Keratinocyte (primary cell): ENCODE data around the gene NEURL3. TPM values are rescaled to one million over a fixed set of nuclear protein-coding genes. Genes with fewer than 3 reads are reported as not detected.

Experiments used
- DNase-seq: peaks from one replicate; pipeline ENCODE4 v3.0.0-alpha.2; 2011; ENCODE audit warnings: low read depth, missing footprints, low spot score
- FAIRE-seq: peaks from 2 replicates; lab custom pipeline; 2011; peaks lifted over from hg19 to GRCh38; lab: Jason Lieb, UNC
- H2AFZ ChIP-seq: 2 replicates; pipeline ENCODE4 v1.6.0; 2012; ENCODE audit warnings: low read length, control low read depth, inconsistent platforms; ENCODE audit not compliant: control insufficient read depth
- H3K27ac ChIP-seq: 2 replicates; pipeline ENCODE4 v1.5.1; 2011; ENCODE audit warnings: low read length; ENCODE audit not compliant: control insufficient read depth, insufficient read depth
- H3K27me3 ChIP-seq: 3 replicates; pipeline ENCODE4 v1.6.0; 2011; ENCODE audit warnings: low read length; ENCODE audit not compliant: control insufficient read depth, insufficient read depth; ENCODE audit errors: extremely low read depth
- H3K36me3 ChIP-seq, 2 experiments: 2 replicates in 1 of 2; 3 replicates in 1 of 2; pipeline ENCODE4 v1.5.1; 2011; ENCODE audit warnings: low read length in 2 of 2, mild to moderate bottlenecking in 1 of 2; ENCODE audit not compliant: control insufficient read depth in 2 of 2, insufficient read depth in 2 of 2; ENCODE audit errors: extremely low read depth in 1 of 2
- H3K4me1 ChIP-seq: 3 replicates; pipeline ENCODE4 v1.5.1; 2011; ENCODE audit warnings: low read length; ENCODE audit not compliant: control insufficient read depth, insufficient read depth; ENCODE audit errors: extremely low read depth
- H3K4me2 ChIP-seq: 3 replicates; pipeline ENCODE4 v1.6.0; 2011; ENCODE audit warnings: low read depth, low read length; ENCODE audit not compliant: control insufficient read depth, insufficient read depth; ENCODE audit errors: extremely low read depth
- H3K4me3 ChIP-seq, 3 experiments: fragments of 200-600 bp in 1 of 3; sonication (generic) in 1 of 3; 2 replicates in 2 of 3; 3 replicates in 1 of 3; pipeline ENCODE4 v1.5.1; 2011 to 2016; ENCODE audit warnings: low read length in 3 of 3, mild to moderate bottlenecking in 3 of 3, control low read depth in 2 of 3, inconsistent platforms in 1 of 3, low read depth in 1 of 3, mixed read lengths in 1 of 3, mixed run types in 1 of 3, moderate library complexity in 1 of 3; ENCODE audit not compliant: control insufficient read depth in 2 of 3, insufficient read depth in 2 of 3; ENCODE audit errors: extremely low read depth in 1 of 3
- H3K79me2 ChIP-seq: 2 replicates; pipeline ENCODE4 v1.6.0; 2012; ENCODE audit warnings: low read length; ENCODE audit not compliant: control insufficient read depth, insufficient read depth
- H3K9ac ChIP-seq: 3 replicates; pipeline ENCODE4 v1.6.0; 2011; ENCODE audit warnings: low read length; ENCODE audit not compliant: control insufficient read depth, insufficient read depth; ENCODE audit errors: extremely low read depth
- H3K9me1 ChIP-seq: 3 replicates; pipeline ENCODE4 v1.6.0; 2011; ENCODE audit warnings: low read length; ENCODE audit not compliant: control insufficient read depth, insufficient read depth; ENCODE audit errors: extremely low read depth
- H3K9me3 ChIP-seq: 2 replicates; pipeline ENCODE4 v1.5.1; 2012; ENCODE audit warnings: low read depth, low read length; ENCODE audit not compliant: control insufficient read depth
- H4K20me1 ChIP-seq: 3 replicates; pipeline ENCODE4 v1.6.0; 2011; ENCODE audit warnings: low read length; ENCODE audit not compliant: control insufficient read depth, insufficient read depth; ENCODE audit errors: extremely low read depth
- EZH2 ChIP-seq: IDR thresholded peaks from one replicate; pipeline ENCODE4 v1.6.1; 2012; ENCODE audit warnings: inconsistent platforms, mild to moderate bottlenecking, low read length, moderate library complexity
- dilution Hi-C: fragments of 300-500 bp; cut with MboI; formaldehyde crosslinking; loops from one replicate; pipeline ENCODE4 v1.7.0; 2020; ENCODE audit warnings: low sequenced_read_pairs; ENCODE audit not compliant: extremely low pct_ligation_motif_present
- polyA plus RNA-seq, 5 experiments: library from polyadenylated mRNA; depleted of rRNA in 3 of 5; stranded (reverse) in 3 of 5; stranded (forward) in 1 of 5; unstranded in 1 of 5; fragments of >200 nt; gene quantifications; 1 replicate in 1 of 5; 2 replicates in 3 of 5; 3 replicates in 1 of 5; pipeline versions ENCODE4 v1.2.1 to v1.2.3, GENCODE V29; 2011 to 2012; ENCODE audit warnings: missing spikeins in 2 of 5, low read depth in 1 of 5, low replicate concordance in 1 of 5
- TF ChIP-seq, protein P1 (sequence below), 3 experiments: IDR thresholded peaks in 1 of 3; conservative IDR thresholded peaks in 1 of 3; optimal IDR thresholded peaks in 1 of 3; 2 replicates in 2 of 3; 3 replicates in 1 of 3; pipeline versions ENCODE3 to v1.5.1; 2011; ENCODE audit warnings: low read length in 3 of 3, mild to moderate bottlenecking in 3 of 3, moderate library complexity in 2 of 3, control low read depth in 1 of 3, inconsistent platforms in 1 of 3; ENCODE audit not compliant: insufficient read depth in 2 of 3; ENCODE audit errors: extremely low read depth in 1 of 3

The NEURL3 gene
- polyA plus RNA-seq, 1 donor (not counting 4 experiments of a cell fraction or from before 2014, with no cell fraction given): not detected

DNA sequence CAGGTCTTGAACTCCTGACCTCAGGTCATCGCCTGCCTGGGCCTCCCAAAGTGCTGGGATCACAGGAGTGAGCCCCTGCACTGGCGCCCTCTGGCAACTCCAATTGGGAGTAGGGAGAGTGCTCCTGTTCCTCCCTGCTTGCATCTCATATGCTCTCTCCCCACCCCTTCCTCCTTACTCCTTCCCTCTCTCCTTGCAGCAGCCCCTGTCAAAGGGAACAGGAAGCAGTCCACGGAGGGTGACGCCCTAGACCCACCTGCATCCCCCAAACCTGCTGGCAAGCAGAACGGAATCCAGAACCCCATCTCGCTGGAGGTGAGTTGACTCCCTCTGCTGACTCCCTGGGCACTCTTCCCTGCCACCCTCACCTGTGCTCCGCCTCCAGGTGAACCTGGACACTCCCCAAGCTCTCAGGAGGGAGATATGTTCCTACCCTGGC, 42.1 kb upstream of the NEURL3 start:
- Histone ChIP-seq H3K4me2 (no peak overlapping the region), H3K9ac (no peak overlapping the region), H3K36me3 (no peaks in the 10 kb centered on the region), H2AFZ (no peak overlapping the region), H3K9me3 (no peaks in the 10 kb centered on the region), H4K20me1 (no peaks in the 10 kb centered on the region), H3K4me3 (no peak overlapping the region), H3K79me2 (no peaks in the 10 kb centered on the region), H3K27me3 (no peaks in the 10 kb centered on the region), H3K27ac (no peak overlapping the region), H3K9me1 (no peaks in the 10 kb centered on the region), H3K4me1 (no peaks in the 10 kb centered on the region)
- FAIRE-seq (no peak), DNase-seq (no peak)
- dilution Hi-C loops: no loop called here
- TF ChIP-seq, protein P1, sequence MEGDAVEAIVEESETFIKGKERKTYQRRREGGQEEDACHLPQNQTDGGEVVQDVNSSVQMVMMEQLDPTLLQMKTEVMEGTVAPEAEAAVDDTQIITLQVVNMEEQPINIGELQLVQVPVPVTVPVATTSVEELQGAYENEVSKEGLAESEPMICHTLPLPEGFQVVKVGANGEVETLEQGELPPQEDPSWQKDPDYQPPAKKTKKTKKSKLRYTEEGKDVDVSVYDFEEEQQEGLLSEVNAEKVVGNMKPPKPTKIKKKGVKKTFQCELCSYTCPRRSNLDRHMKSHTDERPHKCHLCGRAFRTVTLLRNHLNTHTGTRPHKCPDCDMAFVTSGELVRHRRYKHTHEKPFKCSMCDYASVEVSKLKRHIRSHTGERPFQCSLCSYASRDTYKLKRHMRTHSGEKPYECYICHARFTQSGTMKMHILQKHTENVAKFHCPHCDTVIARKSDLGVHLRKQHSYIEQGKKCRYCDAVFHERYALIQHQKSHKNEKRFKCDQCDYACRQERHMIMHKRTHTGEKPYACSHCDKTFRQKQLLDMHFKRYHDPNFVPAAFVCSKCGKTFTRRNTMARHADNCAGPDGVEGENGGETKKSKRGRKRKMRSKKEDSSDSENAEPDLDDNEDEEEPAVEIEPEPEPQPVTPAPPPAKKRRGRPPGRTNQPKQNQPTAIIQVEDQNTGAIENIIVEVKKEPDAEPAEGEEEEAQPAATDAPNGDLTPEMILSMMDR (optimal IDR thresholded peaks at IDR 0.05 in 1 of 3, IDR thresholded peaks at IDR 0.05 in 1 of 3, conservative IDR thresholded peaks at IDR 0.05 in 1 of 3; ENCODE audit: extremely low read depth in 1 of 3, insufficient read depth in 2 of 3, low read length in 3 of 3): peak in 1 of 3 experiments; percentile 10
- no peak for TF ChIP-seq EZH2

GRCh38 chr2:96546797-96547196, 41.6 kb upstream of the NEURL3 start:
- Histone ChIP-seq H4K20me1 (no peaks in the 10 kb centered on the region), H3K9me1 (no peaks in the 10 kb centered on the region), H3K4me1 (no peaks in the 10 kb centered on the region), H3K9me3 (no peaks in the 10 kb centered on the region), H3K79me2 (no peaks in the 10 kb centered on the region), H3K4me3 (no peak overlapping the region), H3K36me3 (no peaks in the 10 kb centered on the region), H2AFZ (no peak overlapping the region), H3K27me3 (no peaks in the 10 kb centered on the region), H3K9ac (no peak overlapping the region), H3K27ac (no peak overlapping the region), H3K4me2 (no peak overlapping the region)
- dilution Hi-C loops: no loop called here
- DNase-seq (no peak), FAIRE-seq (no peak)
- no peak for TF ChIP-seq EZH2
- TF ChIP-seq, protein P1 (optimal IDR thresholded peaks at IDR 0.05 in 1 of 3, IDR thresholded peaks at IDR 0.05 in 1 of 3, conservative IDR thresholded peaks at IDR 0.05 in 1 of 3; ENCODE audit: extremely low read depth in 1 of 3, insufficient read depth in 2 of 3, low read length in 3 of 3): no peak
